ENCODE measurements around the gene PEX12. TPM values are rescaled to one million over a fixed set of nuclear protein-coding genes. Genes with fewer than 3 reads are reported as not detected.

The PEX12 gene
- total RNA-seq, 2 experiments from 2014 or later: 6.8 to 9.5 TPM

DNA sequence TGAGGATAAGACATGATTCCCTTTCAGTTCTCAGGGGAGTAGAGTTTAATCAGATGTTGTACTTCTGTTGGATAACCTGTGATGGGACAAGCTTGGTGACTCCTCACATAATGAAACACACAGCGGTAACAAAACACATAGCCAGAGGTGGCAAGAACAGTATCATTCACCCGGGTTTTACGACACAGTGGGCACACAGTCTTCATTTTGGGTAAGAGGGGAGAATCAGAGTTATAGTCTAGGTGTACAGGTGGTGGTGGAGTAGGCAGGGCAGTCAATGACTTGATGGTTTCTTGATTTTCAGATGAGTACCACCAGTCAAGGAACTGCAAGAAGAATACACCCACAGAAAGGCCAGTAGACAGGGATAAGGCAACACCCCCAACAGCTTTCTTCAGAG, 2.6 kb downstream of the PEX12 start:
- Histone ChIP-seq H3K4me2 (ENCODE audit: low read length) (no peak overlapping the region), H3K36me3 (ENCODE audit: insufficient read depth, low read length) (peaks cover 38% of the 10 kb centered on the region), H3K9me2 (ENCODE audit: insufficient read depth, low read length) (no peaks in the 10 kb centered on the region), H3K4me1 (ENCODE audit: insufficient read depth, low read length, poor library complexity, severe bottlenecking) (peaks cover 23% of the 10 kb centered on the region), H3K9me3 (ENCODE audit: low read length) (no peaks in the 10 kb centered on the region), H4K20me1 (ENCODE audit: insufficient read depth, low read length) (no peaks in the 10 kb centered on the region), H3K4me3 (ENCODE audit: low read depth, low read length, poor library complexity, severe bottlenecking) (no peak overlapping the region), H2AFZ (ENCODE audit: low read length) (no peak overlapping the region), H3K79me2 (ENCODE audit: insufficient read depth, low read depth, low read length) (peaks cover 8% of the 10 kb centered on the region), H3K27ac (ENCODE audit: low read depth, low read length, poor library complexity, severe bottlenecking) (no peak overlapping the region)
- POLR2A ChIA-PET: interaction anchor here (2.5 kb wide), 1 partner anchor 11 kb away, joined by 18 read pairs; the partner anchor contains the start of gene AP2B1
- CTCF ChIA-PET (ENCODE audit: unreplicated experiment): no interaction called here
- TF ChIP-seq, protein P1, sequence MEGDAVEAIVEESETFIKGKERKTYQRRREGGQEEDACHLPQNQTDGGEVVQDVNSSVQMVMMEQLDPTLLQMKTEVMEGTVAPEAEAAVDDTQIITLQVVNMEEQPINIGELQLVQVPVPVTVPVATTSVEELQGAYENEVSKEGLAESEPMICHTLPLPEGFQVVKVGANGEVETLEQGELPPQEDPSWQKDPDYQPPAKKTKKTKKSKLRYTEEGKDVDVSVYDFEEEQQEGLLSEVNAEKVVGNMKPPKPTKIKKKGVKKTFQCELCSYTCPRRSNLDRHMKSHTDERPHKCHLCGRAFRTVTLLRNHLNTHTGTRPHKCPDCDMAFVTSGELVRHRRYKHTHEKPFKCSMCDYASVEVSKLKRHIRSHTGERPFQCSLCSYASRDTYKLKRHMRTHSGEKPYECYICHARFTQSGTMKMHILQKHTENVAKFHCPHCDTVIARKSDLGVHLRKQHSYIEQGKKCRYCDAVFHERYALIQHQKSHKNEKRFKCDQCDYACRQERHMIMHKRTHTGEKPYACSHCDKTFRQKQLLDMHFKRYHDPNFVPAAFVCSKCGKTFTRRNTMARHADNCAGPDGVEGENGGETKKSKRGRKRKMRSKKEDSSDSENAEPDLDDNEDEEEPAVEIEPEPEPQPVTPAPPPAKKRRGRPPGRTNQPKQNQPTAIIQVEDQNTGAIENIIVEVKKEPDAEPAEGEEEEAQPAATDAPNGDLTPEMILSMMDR (conservative IDR thresholded peaks at IDR 0.05; ENCODE audit: low read length): no peak
- TF ChIP-seq EZH2phosphoT487 (IDR thresholded peaks at IDR 0.05; ENCODE audit: borderline replicate concordance, low read depth, low read length): no peak
- intact Hi-C loops (cut with micrococcal nuclease; ENCODE audit: unreplicated experiment): no loop called here
- no peak for DNase-seq (ENCODE audit: low spot score)
- no TSS peak for BruUV-seq (replicated peaks)

DNA sequence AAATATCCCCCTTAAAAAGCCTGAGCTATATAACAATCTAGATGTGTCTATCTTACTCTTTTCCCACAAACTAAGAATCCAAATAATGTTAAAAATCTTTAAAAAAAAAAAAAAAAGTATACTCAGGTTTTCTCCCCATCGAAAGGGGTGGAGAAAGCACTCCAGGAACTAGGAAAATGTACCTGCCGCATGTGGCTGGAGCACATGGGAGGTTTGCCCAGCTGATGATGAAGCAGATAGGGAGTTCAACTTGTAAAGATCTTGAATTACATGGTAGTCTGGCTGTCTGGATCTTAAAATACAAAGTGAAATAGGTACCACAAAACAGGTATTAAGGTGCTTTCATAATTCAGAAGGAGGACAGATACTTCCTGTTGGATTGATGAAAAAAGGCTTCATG, 9.0 kb downstream of the PEX12 start:
- H3K79me2 ChIP-seq (ENCODE audit: insufficient read depth, low read depth, low read length): peaks cover 24% of the 10 kb centered on the region
- TF ChIP-seq EZH2phosphoT487 (IDR thresholded peaks at IDR 0.05; ENCODE audit: borderline replicate concordance, low read depth, low read length): no peak
- TF ChIP-seq, protein P1 (conservative IDR thresholded peaks at IDR 0.05; ENCODE audit: low read length): no peak
- no peak for DNase-seq (ENCODE audit: low spot score)
- no peak overlapping the region for H2AFZ ChIP-seq (ENCODE audit: low read length)
- H3K4me1 ChIP-seq (ENCODE audit: insufficient read depth, low read length, poor library complexity, severe bottlenecking): peaks cover 25% of the 10 kb centered on the region
- no peak overlapping the region for H3K27ac ChIP-seq (ENCODE audit: low read depth, low read length, poor library complexity, severe bottlenecking)
- intact Hi-C loops (cut with micrococcal nuclease; ENCODE audit: unreplicated experiment): no loop called here
- peak overlapping the region; percentile 99 for H3K4me3 ChIP-seq (ENCODE audit: low read depth, low read length, poor library complexity, severe bottlenecking)
- H3K9me2 ChIP-seq (ENCODE audit: insufficient read depth, low read length): no peaks in the 10 kb centered on the region
- no peaks in the 10 kb centered on the region for H3K9me3 ChIP-seq (ENCODE audit: low read length)
- peak overlapping the region; percentile 100 for H3K4me2 ChIP-seq (ENCODE audit: low read length)
- no peaks in the 10 kb centered on the region for H4K20me1 ChIP-seq (ENCODE audit: insufficient read depth, low read length)
- CTCF ChIA-PET (ENCODE audit: unreplicated experiment): no interaction called here
- POLR2A ChIA-PET: interaction anchor here (3.3 kb wide), 1 partner anchor 9 kb away, joined by 28 read pairs; the partner anchor contains the start of gene PEX12
- peaks cover 22% of the 10 kb centered on the region for H3K36me3 ChIP-seq (ENCODE audit: insufficient read depth, low read length)
- no TSS peak for BruUV-seq (replicated peaks)

DNA sequence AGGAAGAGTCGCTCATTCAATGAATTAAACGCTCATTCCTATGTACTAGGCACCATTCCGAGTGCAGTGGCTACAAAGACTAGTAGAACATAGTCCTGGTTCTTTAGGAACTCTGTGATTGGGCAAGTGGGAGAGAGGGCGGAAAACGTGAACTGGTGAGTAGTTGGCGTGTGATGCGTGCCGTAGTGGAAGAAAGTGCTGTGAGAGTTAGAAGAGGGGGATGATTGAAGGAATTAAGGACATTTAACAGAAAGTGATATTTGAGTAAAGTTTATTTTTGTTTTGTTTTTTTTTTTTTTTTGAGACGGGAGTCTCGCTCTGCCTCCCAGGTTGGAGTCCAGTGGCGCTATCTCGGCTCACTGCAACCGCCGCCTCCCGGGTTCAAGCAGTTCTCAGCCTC, 9.8 kb downstream of the PEX12 start:
- POLR2A ChIA-PET: interaction anchor here (0.6 to 3.3 kb wide), 5 partner anchors 8 to 507 kb away, joined by 3 to 28 read pairs (median 7); partner anchors contain the start of genes AP2B1 and PEX12
- peak overlapping the region; percentile 88 for H2AFZ ChIP-seq (ENCODE audit: low read length)
- intact Hi-C loops (cut with micrococcal nuclease; ENCODE audit: unreplicated experiment): no loop called here

More for the DNA sequence above, 9.8 kb downstream of the PEX12 start:
- H3K27ac ChIP-seq (ENCODE audit: low read depth, low read length, poor library complexity, severe bottlenecking): no peak overlapping the region
- no peak for DNase-seq (ENCODE audit: low spot score)
- no TSS peak for BruUV-seq (replicated peaks)
- H3K4me2 ChIP-seq (ENCODE audit: low read length): peak overlapping the region; percentile 100
- peaks cover 14% of the 10 kb centered on the region for H3K36me3 ChIP-seq (ENCODE audit: insufficient read depth, low read length)
- peak overlapping the region; percentile 99 for H3K4me3 ChIP-seq (ENCODE audit: low read depth, low read length, poor library complexity, severe bottlenecking)
- no peaks in the 10 kb centered on the region for H3K9me3 ChIP-seq (ENCODE audit: low read length)
- CTCF ChIA-PET (ENCODE audit: unreplicated experiment): no interaction called here
- TF ChIP-seq, protein P1 (conservative IDR thresholded peaks at IDR 0.05; ENCODE audit: low read length): no peak
- no peak for TF ChIP-seq EZH2phosphoT487 (IDR thresholded peaks at IDR 0.05; ENCODE audit: borderline replicate concordance, low read depth, low read length)
- H3K4me1 ChIP-seq (ENCODE audit: insufficient read depth, low read length, poor library complexity, severe bottlenecking): peaks cover 25% of the 10 kb centered on the region
- no peaks in the 10 kb centered on the region for H4K20me1 ChIP-seq (ENCODE audit: insufficient read depth, low read length)
- no peaks in the 10 kb centered on the region for H3K9me2 ChIP-seq (ENCODE audit: insufficient read depth, low read length)
- peaks cover 24% of the 10 kb centered on the region for H3K79me2 ChIP-seq (ENCODE audit: insufficient read depth, low read depth, low read length)
